HG03575 (cell line): Measurements from ENCODE around the gene CIRBP.

ENCODE experiments used
- ATAC-seq: cut with Tn5 transposase; IDR thresholded peaks from one replicate; pipeline ENCODE4 v1.9.1; 2021; ENCODE audit not compliant: unreplicated experiment, insufficient number of reproducible peaks, low FRiP score; ENCODE audit errors: extremely low read depth

The CIRBP gene

GRCh38 chr19:1269065-1269477 is at the start of gene CIRBP:
Gene CIRBP, plus strand, starts transcription at chr19:1269332. Its CDS starts 1,602 bp downstream, at chr19:1270934.
- peak; percentile 38 for ATAC-seq

- ATAC-seq: no peak
Measured at GRCh38 chr19:1219786-1220476, 49.2 kb upstream of the CIRBP start.

- no peak for ATAC-seq
Measured at GRCh38 chr19:1220477-1220930, 48.6 kb upstream of the CIRBP start.

GRCh38 chr19:1220976-1221903 is 47.9 kb upstream of the CIRBP start:
- no peak for ATAC-seq

GRCh38 chr19:1221904-1222255 is 47.3 kb upstream of the CIRBP start:
- no peak for ATAC-seq

GRCh38 chr19:1222394-1222793 is 46.7 kb upstream of the CIRBP start:
- no peak for ATAC-seq

- ATAC-seq: no peak
Measured at GRCh38 chr19:1223018-1223855, 45.9 kb upstream of the CIRBP start.

GRCh38 chr19:1224047-1224825 is 44.9 kb upstream of the CIRBP start:
- ATAC-seq: no peak

- no peak for ATAC-seq
Measured at GRCh38 chr19:1224847-1225246, 44.3 kb upstream of the CIRBP start.

- ATAC-seq: no peak
Measured at GRCh38 chr19:1225440-1226226, 43.5 kb upstream of the CIRBP start.

- no peak for ATAC-seq
Measured at GRCh38 chr19:1226227-1226518, 43.0 kb upstream of the CIRBP start.

- ATAC-seq: no peak
Measured at GRCh38 chr19:1226522-1227303, 42.4 kb upstream of the CIRBP start.

GRCh38 chr19:1227304-1228054 is 41.7 kb upstream of the CIRBP start:
- ATAC-seq: no peak

GRCh38 chr19:1228161-1228957 is 40.8 kb upstream of the CIRBP start:
- no peak for ATAC-seq

- ATAC-seq: no peak
Measured at GRCh38 chr19:1229056-1229923, 39.8 kb upstream of the CIRBP start.
